Measurements from ENCODE around the gene ALDH1L1.
A peak's percentile ranks its signal among the peaks of the same experiment; 100 is the strongest.

The ALDH1L1 gene

DNA sequence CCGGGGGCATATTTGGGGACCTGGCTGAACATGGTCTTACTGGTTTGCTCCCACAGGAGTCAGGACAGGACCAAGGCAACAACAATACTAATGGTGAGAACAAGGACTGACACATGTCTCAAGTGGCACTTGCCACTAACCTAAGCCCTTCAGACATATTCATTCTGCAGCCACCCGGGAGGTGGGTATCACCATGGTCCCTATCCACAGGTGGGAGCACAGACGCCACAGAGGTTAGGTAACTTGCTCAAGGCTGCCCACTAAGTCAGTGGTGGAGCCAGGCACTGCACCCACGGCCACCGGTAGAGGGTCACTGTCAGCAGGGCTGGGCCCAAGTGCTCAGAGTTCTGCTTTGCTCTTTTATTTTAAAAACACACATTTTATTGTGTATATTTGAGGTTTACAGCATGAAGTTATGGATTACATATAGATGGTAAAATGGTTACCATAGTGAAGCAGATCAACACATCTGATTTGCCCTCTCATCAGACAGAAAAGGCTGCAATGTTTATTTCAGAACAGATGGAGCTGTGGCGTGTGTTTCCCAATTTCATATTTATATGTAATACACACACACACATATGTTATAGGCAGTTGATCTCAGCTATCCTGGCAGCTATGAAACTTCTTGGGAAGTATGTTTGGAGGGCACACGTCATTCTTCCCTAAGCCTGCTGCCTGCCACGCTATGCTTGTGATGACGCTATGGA, 66.5 kb downstream of the ALDH1L1 start:
- no peak overlapping the region for H3K4me3 ChIP-seq (ENCODE audit: low read length)
- TF ChIP-seq, protein P1, sequence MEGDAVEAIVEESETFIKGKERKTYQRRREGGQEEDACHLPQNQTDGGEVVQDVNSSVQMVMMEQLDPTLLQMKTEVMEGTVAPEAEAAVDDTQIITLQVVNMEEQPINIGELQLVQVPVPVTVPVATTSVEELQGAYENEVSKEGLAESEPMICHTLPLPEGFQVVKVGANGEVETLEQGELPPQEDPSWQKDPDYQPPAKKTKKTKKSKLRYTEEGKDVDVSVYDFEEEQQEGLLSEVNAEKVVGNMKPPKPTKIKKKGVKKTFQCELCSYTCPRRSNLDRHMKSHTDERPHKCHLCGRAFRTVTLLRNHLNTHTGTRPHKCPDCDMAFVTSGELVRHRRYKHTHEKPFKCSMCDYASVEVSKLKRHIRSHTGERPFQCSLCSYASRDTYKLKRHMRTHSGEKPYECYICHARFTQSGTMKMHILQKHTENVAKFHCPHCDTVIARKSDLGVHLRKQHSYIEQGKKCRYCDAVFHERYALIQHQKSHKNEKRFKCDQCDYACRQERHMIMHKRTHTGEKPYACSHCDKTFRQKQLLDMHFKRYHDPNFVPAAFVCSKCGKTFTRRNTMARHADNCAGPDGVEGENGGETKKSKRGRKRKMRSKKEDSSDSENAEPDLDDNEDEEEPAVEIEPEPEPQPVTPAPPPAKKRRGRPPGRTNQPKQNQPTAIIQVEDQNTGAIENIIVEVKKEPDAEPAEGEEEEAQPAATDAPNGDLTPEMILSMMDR (conservative IDR thresholded peaks at IDR 0.05; ENCODE audit: low read depth, low read length), result peak; percentile 56
- no peak for DNase-seq (ENCODE audit: low read depth)

DNA sequence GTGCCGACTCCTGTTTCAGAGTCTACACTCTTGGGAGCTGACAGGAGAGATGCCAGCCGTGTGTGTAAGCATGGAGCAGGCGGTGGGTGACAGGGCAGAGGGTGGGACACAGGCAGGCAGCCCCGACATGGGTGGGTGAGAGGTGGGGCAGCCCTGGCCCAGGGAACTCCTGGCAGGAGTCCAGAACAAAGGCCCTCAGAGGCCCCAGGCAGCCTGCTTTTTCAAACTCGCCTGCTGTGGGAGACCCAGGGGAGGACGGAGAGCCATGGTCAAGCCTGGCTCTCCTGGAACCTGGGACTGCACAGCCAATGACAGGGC, 67.2 kb downstream of the ALDH1L1 start:
- TF ChIP-seq, protein P1 (conservative IDR thresholded peaks at IDR 0.05; ENCODE audit: low read depth, low read length), result no peak
- no peak for DNase-seq (ENCODE audit: low read depth)

DNA sequence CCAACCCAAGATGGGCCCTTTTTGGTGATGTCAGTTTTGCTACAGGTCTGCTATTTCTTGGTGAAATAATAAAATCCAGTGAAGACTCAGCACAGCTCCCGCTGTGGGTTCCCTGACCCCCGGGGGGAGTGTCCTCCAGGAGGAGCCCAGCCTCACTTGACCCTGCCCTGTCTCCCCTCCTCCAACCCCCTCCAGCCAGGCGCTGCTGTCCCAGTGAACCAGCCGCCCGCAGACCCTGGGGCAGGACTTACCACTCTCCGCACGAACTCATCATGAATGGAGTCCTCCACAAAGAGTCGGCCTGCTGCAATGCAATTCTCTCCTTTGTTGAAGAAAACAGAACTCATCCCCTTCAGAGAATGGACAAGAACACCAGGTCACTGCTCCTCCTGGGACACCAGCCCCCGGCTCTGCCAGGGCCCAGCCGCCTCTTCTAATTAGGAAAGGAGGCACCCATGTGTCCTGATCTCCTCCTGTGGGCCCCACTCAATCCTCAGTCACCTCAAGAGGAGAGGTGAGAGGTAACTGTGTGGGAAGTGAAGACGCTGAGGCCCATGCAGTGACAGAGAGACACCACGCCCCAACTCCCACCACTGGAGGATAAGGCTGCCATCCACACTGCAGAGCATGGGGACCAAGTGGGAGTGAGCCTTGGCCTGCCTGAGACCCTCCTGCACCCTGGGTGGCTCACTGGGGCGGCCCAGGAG, 67.7 kb downstream of the ALDH1L1 start:
- no peak overlapping the region for H3K4me3 ChIP-seq (ENCODE audit: low read length)
- no peak for DNase-seq (ENCODE audit: low read depth)
- TF ChIP-seq, protein P1 (conservative IDR thresholded peaks at IDR 0.05; ENCODE audit: low read depth, low read length), result no peak

More for the DNA sequence above, 67.2 kb downstream of the ALDH1L1 start:
- no peak overlapping the region for H3K4me3 ChIP-seq (ENCODE audit: low read length)

DNA sequence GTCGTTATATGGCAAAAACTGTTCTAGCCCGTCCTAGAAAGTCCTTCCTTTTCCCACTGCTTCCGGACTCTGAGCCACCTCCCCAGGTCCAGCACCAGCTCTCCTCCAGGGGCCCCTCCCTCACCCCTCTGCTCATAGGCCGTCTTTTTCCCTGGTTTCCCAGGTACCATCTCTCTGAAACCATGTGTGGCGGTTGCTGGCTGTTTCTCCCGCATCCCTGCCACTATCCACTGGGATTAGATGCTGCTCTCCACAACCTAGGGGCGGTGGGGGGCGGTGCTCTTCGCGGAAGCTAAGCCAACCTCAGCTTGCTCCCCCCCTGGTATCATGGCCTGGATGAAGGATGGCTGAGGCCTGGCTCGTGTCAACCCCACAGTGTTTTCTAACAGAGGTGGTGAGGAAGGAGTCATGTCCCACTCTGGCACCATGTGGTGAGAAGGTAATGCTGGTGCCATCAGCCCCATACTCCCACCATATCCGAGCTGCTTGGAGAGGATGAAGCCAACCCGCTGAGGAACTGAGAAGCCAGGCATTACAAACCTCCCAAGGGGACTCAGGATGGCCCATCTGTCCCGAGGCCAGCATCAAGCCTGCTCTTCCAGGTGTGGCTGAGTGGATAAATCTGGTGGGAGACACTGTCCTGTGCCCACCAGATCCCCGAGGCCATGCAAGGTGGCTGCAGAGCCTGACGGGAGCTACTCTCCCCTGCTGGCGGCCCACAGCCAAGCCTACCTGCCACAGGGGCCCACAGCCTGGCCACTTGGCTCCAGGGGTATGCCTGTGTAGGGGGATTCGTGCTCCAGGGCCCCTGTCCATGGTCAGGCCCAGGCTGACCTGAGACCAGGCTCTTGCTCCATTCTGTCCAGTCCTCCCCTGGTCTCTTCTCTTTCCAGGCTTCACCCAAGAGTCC, 68.6 kb downstream of the ALDH1L1 start:
- DNase-seq (ENCODE audit: low read depth), result no peak
- TF ChIP-seq, protein P1 (conservative IDR thresholded peaks at IDR 0.05; ENCODE audit: low read depth, low read length), result no peak

DNA sequence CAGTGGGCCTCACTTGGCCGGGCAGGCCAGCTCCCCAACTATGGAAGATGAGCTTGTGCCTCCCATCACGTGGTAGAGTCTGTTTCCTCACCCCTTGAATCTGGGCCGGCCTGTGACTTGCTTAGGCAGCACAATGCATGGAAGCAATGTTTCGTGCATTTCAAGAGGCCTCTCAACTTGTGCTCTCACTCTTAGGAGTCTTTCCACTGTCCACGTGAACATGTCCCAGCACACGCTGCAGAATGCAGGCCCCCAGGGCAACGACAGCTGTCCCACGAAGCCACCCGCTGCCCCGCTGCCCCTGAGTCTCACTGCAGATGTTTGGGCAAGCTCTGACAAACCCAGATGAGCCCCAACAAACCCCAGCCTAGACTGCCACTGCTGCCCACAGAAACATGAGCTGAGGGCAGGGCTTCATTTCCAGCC, 69.2 kb downstream of the ALDH1L1 start:
- DNase-seq (ENCODE audit: low read depth), result no peak
- H3K4me3 ChIP-seq (ENCODE audit: low read length), result no peak overlapping the region
- TF ChIP-seq, protein P1 (conservative IDR thresholded peaks at IDR 0.05; ENCODE audit: low read depth, low read length), result no peak

More for the DNA sequence above, 68.6 kb downstream of the ALDH1L1 start:
- no peak overlapping the region for H3K4me3 ChIP-seq (ENCODE audit: low read length)

DNA sequence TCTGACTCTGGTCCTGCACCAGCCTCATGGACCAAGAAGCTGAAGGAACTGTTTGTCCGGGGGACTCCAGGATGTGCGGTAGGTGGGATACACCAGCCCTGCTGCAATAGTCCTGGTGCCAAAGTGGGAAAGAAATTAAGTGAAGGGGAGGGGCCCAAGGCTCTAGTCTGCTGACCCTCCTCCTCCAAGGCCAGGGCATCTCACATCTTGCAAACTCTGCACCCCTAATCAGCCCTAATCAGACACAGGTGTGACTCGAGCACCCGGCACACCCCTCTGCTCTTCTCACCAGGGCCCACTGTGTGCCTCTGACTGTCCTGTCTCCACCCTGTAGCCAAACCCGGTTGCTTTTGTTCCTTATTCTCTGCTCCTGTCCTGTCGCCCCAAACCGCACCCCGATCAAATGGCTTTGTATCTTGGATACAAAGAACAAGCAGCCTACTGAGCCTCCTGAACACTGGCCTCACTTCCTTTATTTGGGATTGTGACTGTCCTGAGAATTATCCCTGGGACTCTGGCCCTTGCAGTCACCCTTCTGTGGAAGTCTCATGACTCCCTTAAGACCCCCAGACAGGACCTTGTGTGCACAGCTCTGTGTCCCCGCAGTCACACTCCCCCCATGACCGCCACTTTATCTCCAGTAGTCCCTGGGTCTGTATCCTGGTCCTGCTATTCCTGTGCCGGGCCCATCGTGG, 69.8 kb downstream of the ALDH1L1 start:
- H3K4me3 ChIP-seq (ENCODE audit: low read length), result no peak overlapping the region
- DNase-seq (ENCODE audit: low read depth), result no peak
- TF ChIP-seq, protein P1 (conservative IDR thresholded peaks at IDR 0.05; ENCODE audit: low read depth, low read length), result no peak

All from retinal pigment epithelial cell (primary cell).